Lung (tissue), 16 donors: ENCODE results near the gene FOXI1. TPM values are rescaled to one million over a fixed set of nuclear protein-coding genes. Genes with fewer than 3 reads are reported as not detected.

ENCODE experiments used
- ATAC-seq: fragments of 200-7000 bp; cut with Tn5 transposase; one replicate; pipeline ENCODE4 v1.9.1; 2020; ENCODE audit warnings: moderate number of reproducible peaks; ENCODE audit not compliant: insufficient read depth, low FRiP score
- DNase-seq, 3 donors: peaks; one replicate each; pipeline ENCODE4 v3.0.0-alpha.2; 2013 to 2017
- H3K27ac ChIP-seq, 2 donors: one replicate each; pipeline ENCODE4 v1.5.1; 2013; ENCODE audit warnings: mild to moderate bottlenecking in 2 of 2, moderate library complexity in 2 of 2, control low read depth in 1 of 2, inconsistent platforms in 1 of 2, low read depth in 1 of 2, low read length in 1 of 2
- H3K27me3 ChIP-seq, 3 donors: one replicate each; pipeline ENCODE4 v1.5.1; 2013; ENCODE audit warnings: low read length in 2 of 3; ENCODE audit not compliant: control insufficient read depth in 3 of 3, insufficient read depth in 3 of 3
- H3K36me3 ChIP-seq, 4 donors: one replicate each; pipeline ENCODE4 v1.5.1; 2013; ENCODE audit warnings: low read length in 4 of 4, mild to moderate bottlenecking in 1 of 4, moderate library complexity in 1 of 4; ENCODE audit not compliant: control insufficient read depth in 4 of 4, insufficient read depth in 4 of 4
- H3K4me1 ChIP-seq, 5 donors: one replicate each; pipeline ENCODE4 v1.5.1; 2013; ENCODE audit warnings: low read length in 5 of 5, mild to moderate bottlenecking in 2 of 5, moderate library complexity in 1 of 5; ENCODE audit not compliant: control insufficient read depth in 5 of 5, insufficient read depth in 5 of 5
- H3K4me3 ChIP-seq: one replicate; pipeline ENCODE4 v1.5.1; 2013; ENCODE audit warnings: mild to moderate bottlenecking, control low read depth, moderate library complexity
- H3K9ac ChIP-seq, 2 donors: one replicate each; pipeline ENCODE4 v1.5.1; 2013; ENCODE audit warnings: low read length in 2 of 2, control low read depth in 1 of 2; ENCODE audit not compliant: insufficient read depth in 1 of 2
- H3K9me3 ChIP-seq, 4 donors: one replicate each; pipeline ENCODE4 v1.5.1; 2013; ENCODE audit warnings: low read length in 3 of 4, mild to moderate bottlenecking in 1 of 4, moderate library complexity in 1 of 4; ENCODE audit not compliant: control insufficient read depth in 4 of 4, insufficient read depth in 3 of 4
- CTCF ChIP-seq: IDR thresholded peaks from 2 replicates; pipeline ENCODE4 v1.5.1; 2012; ENCODE audit warnings: mild to moderate bottlenecking; ENCODE audit errors: control extremely low read depth, extremely low read depth
- WGBS, 2 donors: extraction: QIAGEN DNeasy Blood & Tissue Kit; methylation state at CpG; one replicate each; pipeline ENCODE4 v1.1.7; 2013; 5-methylcytosine and 5-hydroxymethylcytosine counted together
- long read RNA-seq, 5 donors: transcript quantifications; one replicate each; lab custom pipeline, GENCODE V29; 2026
- polyA plus RNA-seq, 2 donors: library from polyadenylated mRNA; stranded (reverse); fragments of 200-250 nt; gene quantifications; one replicate each; pipeline ENCODE4 v1.2.1, GENCODE V29; 2013
- total RNA-seq, 2 donors: library from RNA; depleted of rRNA in 1 of 2; stranded (reverse); fragments of >200 nt in 1 of 2; gene quantifications; one replicate each; pipeline ENCODE4 v1.2.1, GENCODE V29; 2014 to 2021
- donor health status: control.
- donor health status: control.
- donor health status: Bipolar disorder and iron deficiency.
- donor health status: healthy.
- donor health status: DM: yes; HTN: yes; CAD: no.

Gene FOXI1
- total RNA-seq = not detected
- under 1 TPM; 0.05 to 0.10 TPM for polyA plus RNA-seq
- long read RNA-seq, donor 1 = 0 reads
- long read RNA-seq, donor 2 = 0 reads
- long read RNA-seq, donor 3 = 0 reads
- long read RNA-seq, donor 4 = 0 reads
- long read RNA-seq, donor 5, partial matches to known transcripts = 0 of 1 reads
- long read RNA-seq, donor 5, other reads (novel, unspliced or antisense) = 0 of 1 reads

DNA sequence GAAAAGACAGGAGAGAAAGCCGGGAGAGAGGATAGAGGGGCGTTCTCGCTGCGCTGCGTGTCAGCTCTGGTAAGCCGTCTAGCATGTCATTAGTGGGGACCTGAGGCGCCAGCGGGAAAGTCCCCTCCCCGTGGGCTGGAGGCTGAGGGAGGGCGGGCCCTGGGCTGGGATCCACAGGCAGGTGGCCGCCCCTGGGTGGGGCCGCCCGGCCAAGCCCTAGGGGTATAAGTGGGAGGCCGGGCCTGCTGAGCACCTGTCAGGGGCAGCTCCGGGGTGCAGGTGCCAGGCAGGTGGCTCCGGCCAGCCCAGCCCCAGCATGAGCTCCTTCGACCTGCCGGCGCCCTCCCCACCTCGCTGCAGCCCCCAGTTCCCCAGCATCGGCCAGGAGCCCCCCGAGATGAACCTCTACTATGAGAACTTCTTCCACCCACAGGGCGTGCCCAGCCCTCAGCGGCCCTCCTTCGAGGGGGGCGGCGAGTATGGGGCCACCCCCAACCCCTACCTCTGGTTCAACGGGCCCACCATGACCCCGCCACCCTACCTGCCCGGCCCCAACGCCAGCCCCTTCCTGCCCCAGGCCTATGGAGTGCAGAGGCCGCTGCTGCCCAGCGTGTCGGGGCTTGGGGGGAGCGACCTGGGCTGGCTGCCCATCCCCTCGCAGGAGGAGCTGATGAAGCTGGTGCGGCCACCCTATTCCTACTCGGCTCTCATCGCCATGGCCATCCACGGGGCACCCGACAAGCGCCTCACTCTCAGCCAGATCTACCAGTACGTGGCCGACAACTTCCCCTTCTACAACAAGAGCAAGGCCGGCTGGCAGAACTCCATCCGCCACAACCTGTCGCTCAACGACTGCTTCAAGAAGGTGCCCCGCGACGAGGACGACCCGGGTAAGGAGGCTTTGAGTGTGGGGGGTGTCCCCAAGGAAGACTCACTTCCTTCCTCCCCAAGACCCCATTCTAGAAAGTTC, at the start of gene FOXI1:
TSS of gene FOXI1 (plus strand) at position 256 of the 970 bp plus-strand sequence. CDS start at position 317, 61 bp downstream.
- no peaks in the 10 kb centered on the region for H3K4me1 ChIP-seq
- TF ChIP-seq CTCF = no peak
- H3K36me3 ChIP-seq = no peaks in the 10 kb centered on the region
- H3K27me3 ChIP-seq = peaks cover 0 to 2% (median 0%) of the 10 kb centered on the region in 3 donors
- no peaks in the 10 kb centered on the region for H3K9me3 ChIP-seq
- no peak within 1 kb of the TSS for H3K9ac ChIP-seq
- no peak within 1 kb of the TSS for H3K4me3 ChIP-seq
- no peak within 1 kb of the TSS for H3K27ac ChIP-seq
- ATAC-seq = peak; percentile 75
- WGBS, 2 donors = 63 to 73% methylated on average over 46 to 53 of the region's 53 CpGs
- DNase-seq = no peak

DNA sequence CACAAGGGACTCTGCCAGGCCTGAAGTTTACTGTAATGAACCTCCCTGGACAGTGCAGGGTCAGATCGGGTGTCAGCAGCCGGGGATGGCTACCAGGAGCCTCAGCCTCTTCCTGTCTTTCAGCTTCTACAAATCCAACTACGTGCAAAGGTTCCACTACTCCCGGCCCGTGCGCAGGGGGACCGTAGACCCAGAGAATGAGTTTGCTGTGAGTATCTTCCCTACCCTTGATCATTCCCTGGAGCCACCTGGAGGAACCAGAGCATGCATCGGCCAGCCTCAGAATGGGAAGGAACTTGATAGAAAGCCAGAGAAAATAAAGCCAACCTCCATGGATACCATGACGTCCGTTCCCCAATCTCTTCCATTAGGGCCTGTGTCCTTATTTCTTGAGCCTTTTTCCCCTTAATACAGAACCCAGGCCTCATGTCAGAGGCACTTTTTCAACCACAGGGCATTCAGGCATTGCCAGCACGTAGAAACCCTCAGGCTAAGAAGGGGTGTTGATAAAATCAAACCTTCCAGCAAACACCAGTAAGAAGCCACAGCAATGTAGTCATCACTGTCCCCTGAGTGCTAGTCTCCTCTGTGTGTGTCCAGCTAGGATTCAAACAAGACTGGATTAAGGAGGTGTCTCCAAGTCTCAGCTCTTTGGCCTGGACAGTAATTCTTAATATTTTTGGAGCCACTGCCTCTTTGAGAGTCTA, 49.0 kb upstream of the FOXI1 start:
- Histone ChIP-seq H3K27ac (no peak overlapping the region), H3K36me3 (no peaks in the 10 kb centered on the region), H3K4me1 (no peaks in the 10 kb centered on the region), H3K9me3 (peaks cover 0 to 6% (median 0%) of the 10 kb centered on the region in 4 donors), H3K27me3 (no peaks in the 10 kb centered on the region), H3K4me3 (no peak overlapping the region), H3K9ac (no peak overlapping the region)
- TF ChIP-seq CTCF = no peak
- DNase-seq (peak in 1 of 3 donors; percentile 12), ATAC-seq (peak; percentile 19)
- WGBS, 2 donors = 85 to 89% methylated on average over 11 of the region's 11 CpGs

DNA sequence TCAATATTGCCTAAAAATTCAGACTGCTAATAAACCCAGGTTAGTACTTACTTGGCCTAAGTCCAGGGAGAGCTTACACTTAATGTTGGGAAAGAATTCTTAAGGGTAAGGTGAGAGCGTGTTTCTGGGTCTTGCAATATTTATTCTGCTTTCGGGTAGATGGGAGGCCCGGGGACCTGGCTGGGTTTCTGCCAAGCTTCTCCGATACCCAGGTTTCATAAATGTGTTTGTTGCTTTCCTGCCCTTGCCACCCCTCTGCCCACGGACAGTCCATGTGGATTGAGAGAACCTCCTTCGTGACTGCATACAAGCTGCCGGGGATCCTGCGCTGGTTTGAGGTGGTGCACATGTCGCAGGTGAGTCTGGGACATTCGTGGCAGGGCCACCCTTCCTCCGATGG, 48.4 kb upstream of the FOXI1 start:
- no peak overlapping the region for H3K4me3 ChIP-seq

More for the DNA sequence above, 48.4 kb upstream of the FOXI1 start:
- H3K36me3 ChIP-seq = no peaks in the 10 kb centered on the region
- no peak for TF ChIP-seq CTCF
- peak; percentile 54 to 82 (median 64) for DNase-seq
- H3K27ac ChIP-seq = no peak overlapping the region
- H3K9me3 ChIP-seq = peaks cover 0 to 7% (median 0%) of the 10 kb centered on the region in 4 donors
- H3K9ac ChIP-seq = no peak overlapping the region
- H3K27me3 ChIP-seq = no peaks in the 10 kb centered on the region
- WGBS, 2 donors = 73 to 86% methylated on average over 11 of the region's 11 CpGs
- peaks cover 0 to 5% (median 0%) of the 10 kb centered on the region in 5 donors for H3K4me1 ChIP-seq
- peak; percentile 53 for ATAC-seq
